ENCODE measurements around the gene CPED1.
"Not testable (repeated sequence)": the region's sequence is repeated elsewhere in the genome, so short reads cannot be mapped to it uniquely, and the experiment has no call there.

CPED1 gene

GRCh38 chr7:121235201-121235600 is 246.7 kb downstream of the CPED1 start:
- no peak for DNase-seq

GRCh38 chr7:121237601-121238000 is 249.1 kb downstream of the CPED1 start:
- DNase-seq: no peak

- DNase-seq: no peak
These were observed 255.8 kb downstream of the CPED1 start for GRCh38 chr7:121244120-121244870.

GRCh38 chr7:121251367-121251766 is 262.9 kb downstream of the CPED1 start:
- DNase-seq: not testable (repeated sequence)

- not testable (repeated sequence) for DNase-seq
These were observed 264.2 kb downstream of the CPED1 start for GRCh38 chr7:121252523-121253235.

- DNase-seq: no peak
These were observed 271.3 kb downstream of the CPED1 start for GRCh38 chr7:121259826-121260225.

GRCh38 chr7:121261207-121261884 is 272.8 kb downstream of the CPED1 start:
- DNase-seq: no peak

GRCh38 chr7:121262221-121262620 is 273.7 kb downstream of the CPED1 start:
- DNase-seq: no peak

- DNase-seq: no peak
These were observed 274.5 kb downstream of the CPED1 start for GRCh38 chr7:121262969-121263368.

GRCh38 chr7:121266307-121266894 is 277.9 kb downstream of the CPED1 start:
- DNase-seq: no peak

- no peak for DNase-seq
These were observed 279.1 kb downstream of the CPED1 start for GRCh38 chr7:121267612-121268011.

GRCh38 chr7:121269798-121270197 is 281.3 kb downstream of the CPED1 start:
- no peak for DNase-seq

- no peak for DNase-seq
These were observed 282.6 kb downstream of the CPED1 start for GRCh38 chr7:121271098-121271497.

GRCh38 chr7:121271916-121272315 is 283.4 kb downstream of the CPED1 start:
- no peak for DNase-seq

- DNase-seq: no peak
These were observed 284.2 kb downstream of the CPED1 start for GRCh38 chr7:121272676-121273075.

- no peak for DNase-seq
These were observed 285.1 kb downstream of the CPED1 start for GRCh38 chr7:121273467-121274167.

- no peak for DNase-seq
These were observed 286.0 kb downstream of the CPED1 start for GRCh38 chr7:121274467-121274866.

- no peak for DNase-seq
These were observed 286.7 kb downstream of the CPED1 start for GRCh38 chr7:121275204-121275603.

GRCh38 chr7:121276313-121276712 is 287.8 kb downstream of the CPED1 start:
- DNase-seq: no peak

GRCh38 chr7:121278120-121279021 is 289.9 kb downstream of the CPED1 start:
- no peak for DNase-seq

Measured in hypothalamus (tissue), 51 donors.